NCI-H2196 (cell line): Measurements from ENCODE around the gene SMPDL3B.
A peak's percentile ranks its signal among the peaks of the same experiment; 100 is the strongest.

Experiments used
- DNase-seq: peaks from one replicate; lab custom pipeline; 2025; ENCODE audit not compliant: unreplicated experiment; lab: John Stamatoyannopoulos, UW

The SMPDL3B gene, protein sequence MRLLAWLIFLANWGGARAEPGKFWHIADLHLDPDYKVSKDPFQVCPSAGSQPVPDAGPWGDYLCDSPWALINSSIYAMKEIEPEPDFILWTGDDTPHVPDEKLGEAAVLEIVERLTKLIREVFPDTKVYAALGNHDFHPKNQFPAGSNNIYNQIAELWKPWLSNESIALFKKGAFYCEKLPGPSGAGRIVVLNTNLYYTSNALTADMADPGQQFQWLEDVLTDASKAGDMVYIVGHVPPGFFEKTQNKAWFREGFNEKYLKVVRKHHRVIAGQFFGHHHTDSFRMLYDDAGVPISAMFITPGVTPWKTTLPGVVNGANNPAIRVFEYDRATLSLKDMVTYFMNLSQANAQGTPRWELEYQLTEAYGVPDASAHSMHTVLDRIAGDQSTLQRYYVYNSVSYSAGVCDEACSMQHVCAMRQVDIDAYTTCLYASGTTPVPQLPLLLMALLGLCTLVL

DNA sequence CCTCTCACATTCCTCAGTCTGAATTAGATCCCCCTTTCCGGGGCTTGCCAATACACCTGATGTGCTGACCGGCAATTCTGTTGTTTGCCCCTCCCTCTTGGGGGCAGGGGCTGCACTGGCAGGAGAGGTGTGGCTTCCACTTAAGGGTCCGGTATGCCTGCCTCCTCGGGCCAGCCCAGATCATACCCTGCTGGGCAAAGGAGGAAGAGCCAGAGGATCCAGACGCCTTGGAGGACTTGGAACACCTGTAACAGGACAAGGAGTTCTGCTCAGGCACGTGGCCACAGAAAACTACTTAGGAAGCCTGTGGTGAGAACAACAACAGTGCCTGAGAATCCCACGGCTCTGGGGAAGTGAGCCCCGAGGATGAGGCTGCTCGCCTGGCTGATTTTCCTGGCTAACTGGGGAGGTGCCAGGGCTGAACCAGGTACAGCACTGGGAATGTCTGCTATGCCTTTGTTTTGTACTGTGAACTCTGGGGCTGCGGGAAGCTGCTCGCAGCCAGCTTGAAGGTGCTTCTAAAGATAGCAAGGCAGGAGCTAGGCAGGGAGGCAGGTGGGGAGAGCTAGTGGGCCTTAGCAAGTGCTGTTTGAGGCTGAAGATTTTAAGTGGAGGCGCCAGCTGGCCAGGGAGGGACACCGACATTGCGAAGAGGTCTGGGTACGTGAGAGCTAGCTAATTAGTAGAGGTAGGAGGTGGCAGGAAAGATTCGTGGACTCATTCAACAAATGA, at the start of gene SMPDL3B:
SMPDL3B (plus strand) TSS at position 183 of the 732 bp plus-strand sequence; CDS start at position 367, 184 bp downstream.
- DNase-seq, result no peak

GRCh38 chr1:27885114-27885528, 49.7 kb upstream of the SMPDL3B start:
- DNase-seq, result no peak

- no peak for DNase-seq
Observed at GRCh38 chr1:27885621-27886352, 49.0 kb upstream of the SMPDL3B start.

DNA sequence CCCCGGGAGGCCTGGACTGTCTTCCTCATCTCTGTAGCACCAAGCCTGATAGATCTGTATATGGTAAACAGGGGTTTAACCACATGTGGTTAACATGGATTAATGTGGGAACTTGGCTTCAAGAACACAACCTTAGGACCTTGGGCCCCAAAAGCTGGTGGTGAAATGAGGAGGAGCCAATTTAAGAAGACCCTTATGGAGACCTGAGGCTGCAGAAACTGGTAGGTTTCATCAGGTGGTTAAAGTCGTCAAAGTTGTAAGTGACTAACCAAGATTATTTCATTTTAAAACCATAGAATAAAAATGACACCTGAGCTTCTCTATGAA, 48.5 kb upstream of the SMPDL3B start:
- DNase-seq, result no peak

GRCh38 chr1:27886744-27887143, 48.1 kb upstream of the SMPDL3B start:
- DNase-seq, result no peak

DNA sequence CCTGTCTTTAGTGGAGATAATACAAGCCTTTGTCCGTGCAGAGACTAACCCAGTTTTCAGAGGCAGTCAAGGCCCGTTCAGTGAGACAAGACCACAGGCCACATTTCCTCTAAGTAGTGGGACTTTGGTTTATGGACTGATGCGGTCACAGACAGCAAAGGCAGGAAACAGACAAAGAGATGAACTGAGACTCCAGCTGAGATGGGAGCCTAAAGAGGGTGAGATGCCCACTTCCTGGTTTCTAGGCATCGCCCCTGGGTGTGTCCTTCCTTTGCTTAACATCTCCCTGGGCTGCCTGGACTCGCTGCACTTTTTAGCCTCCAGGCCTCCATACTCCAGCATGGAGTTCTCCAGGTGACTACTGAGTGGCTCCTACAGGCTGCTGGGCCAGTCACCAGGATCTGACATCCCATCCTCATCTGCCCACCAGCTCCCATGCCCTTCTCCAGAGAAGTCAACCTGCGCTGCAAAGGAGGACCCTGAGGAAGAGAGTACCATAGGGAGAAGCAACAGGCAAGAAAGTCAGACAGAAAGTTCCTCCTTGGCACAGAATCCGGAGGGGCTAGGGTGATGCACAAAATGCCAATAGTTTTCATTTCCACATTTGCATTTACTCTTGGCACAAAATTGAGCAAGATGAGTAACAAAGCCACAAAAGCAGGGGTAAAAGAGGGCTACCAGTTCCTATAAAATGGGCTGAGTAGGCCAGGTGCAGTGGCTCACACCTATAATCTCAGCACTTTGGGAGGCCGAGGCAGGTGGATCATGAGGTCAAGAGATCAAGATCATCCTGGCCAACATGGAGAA, 47.4 kb upstream of the SMPDL3B start:
- DNase-seq, result no peak

DNA sequence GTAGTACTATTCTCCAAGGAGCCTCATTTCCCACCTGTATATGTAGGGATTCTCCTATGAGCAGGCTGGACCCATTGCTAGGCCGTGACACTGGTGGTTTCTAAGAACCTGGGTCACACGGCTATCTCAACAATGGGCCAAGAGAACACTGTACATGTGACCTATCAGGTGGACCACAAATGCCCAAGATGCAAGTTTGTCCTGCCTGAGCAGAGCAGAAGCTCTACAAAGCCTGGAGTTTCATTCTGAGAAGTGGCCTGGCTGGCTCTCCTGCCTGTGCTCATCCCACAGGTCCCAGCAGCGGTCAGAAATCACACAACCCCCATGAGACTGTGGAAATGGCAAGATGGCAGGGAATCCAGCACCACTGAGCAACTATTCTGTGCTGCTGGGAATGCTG, 45.3 kb upstream of the SMPDL3B start:
- no peak for DNase-seq

DNA sequence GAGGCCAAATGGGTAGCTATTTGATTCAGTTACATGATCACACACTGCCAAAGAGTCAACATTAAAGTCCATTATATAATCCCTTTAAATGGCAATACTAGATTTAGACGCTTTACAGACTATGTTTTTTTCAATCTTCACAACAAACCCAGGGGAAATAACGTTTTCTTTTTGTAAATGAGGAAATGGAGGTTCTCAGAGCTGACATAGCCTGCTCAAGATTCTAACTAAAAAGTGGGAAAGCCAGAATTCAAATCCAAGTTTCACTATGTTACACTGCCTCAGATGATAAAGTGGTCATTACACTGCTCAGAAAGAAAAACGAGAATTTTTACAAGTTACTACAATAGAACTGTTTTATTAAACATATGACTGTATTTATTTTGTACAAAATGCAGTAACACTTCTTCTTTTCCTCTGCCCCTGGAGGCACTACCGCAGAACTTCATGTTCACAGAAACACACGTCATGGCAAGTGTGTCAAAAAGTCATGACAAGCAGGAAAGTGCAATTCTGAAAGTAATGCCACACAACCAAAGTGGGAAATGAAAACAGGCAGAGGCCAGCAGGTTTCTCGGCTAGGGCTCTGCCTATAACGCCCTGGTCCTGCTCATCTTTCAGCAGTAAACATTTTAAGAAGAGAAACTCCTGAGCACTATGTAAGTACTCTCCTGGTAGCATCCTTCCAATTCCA, 43.5 kb upstream of the SMPDL3B start:
- no peak for DNase-seq

DNA sequence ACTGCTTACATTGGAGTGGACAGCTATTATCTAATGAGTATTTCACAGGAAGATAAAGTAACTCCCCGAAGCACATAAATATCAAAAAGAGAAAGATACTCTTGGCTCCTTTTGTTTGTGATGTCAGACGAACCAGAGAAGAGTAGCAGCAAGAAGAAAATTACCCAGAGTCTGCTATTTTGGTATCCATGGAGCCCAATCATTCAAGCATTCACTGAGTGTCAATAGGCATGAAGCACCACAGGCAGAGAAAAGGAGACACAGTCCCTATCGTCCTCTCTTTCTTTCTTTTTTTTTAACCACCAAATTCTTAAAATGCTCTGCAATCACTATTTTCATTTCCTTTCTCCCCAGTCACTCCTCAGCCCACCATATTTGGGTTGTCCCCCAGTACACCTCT, 40.3 kb upstream of the SMPDL3B start:
- no peak for DNase-seq

DNA sequence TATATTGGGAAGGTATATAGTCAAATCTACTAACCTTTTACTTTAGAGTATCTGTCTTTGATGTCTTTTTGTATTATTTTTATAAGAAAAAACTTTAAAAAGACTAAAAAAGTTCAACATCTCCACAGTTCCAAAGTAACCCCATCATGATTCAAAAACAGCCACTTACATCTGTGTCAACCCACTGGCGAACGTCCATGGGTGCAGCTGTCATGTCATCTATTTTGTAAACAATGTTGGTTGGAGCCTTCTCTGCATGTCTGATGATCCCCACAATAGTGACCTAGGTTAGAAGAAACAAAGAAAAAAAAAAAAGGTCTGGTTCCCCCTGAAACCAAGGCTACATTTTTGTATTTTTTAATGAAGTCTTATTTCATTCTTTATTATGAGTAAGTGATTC, 28.0 kb upstream of the SMPDL3B start:
- no peak for DNase-seq

DNA sequence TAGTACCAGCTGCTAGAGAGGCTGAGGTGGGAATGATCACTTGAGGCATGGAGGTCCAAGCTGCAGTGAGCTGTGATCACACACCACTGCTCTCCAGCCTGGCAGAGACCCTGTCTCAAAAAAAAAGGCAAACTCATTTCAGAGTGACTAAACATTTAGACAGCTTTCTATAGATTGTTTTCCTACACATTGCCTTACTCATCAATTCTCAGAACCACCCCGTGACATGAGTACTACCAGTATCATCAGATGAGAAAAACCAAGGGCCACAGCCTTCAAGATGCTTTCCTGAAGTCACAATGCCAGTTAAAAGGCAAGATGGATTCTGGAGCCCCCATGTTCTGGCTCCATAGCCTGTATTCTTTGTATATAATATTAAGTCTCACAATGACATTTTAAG, 22.4 kb upstream of the SMPDL3B start:
- no peak for DNase-seq

DNA sequence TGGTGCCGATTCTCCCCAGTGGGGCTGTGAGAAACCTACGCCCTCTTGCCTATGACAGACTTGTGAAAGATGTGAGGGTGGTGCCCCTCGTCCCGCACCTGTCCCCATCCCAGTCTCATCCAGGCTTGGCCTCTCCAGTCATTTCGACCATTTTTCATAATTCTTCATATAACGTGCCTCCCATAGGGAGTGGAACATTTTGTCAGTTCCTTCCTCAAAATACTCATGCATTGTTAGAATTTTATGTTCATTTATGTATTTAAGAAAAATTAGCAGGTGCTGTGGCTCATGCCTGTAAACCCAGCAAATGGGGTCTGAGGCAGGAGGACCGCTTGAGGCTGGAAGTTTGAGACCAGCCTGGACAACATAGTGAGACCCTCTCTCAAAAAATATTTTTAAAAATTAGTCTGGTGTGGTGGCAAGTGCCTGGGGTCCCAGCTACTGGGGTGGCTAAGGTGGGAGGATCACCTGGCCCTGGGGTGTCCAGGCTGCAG, 19.7 kb upstream of the SMPDL3B start:
- DNase-seq, result no peak

DNA sequence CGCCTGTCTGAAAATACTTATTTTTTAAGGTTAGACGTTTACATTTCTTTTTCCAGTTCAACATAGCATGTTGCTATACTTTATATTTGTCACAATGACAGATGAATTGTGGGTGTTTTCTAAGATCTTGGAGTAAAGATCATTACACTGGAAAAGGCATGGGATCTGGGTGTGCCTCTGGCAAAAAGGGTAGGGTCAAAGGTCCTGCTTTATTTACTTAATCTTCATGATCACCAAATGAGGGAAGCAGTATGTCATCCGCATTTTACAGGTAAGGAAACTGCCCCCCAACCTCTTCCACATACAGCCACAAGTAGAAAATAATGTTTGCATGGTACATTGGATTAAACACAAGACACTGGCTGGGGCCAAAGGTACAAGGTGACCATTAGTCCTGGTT, 12.5 kb upstream of the SMPDL3B start:
- no peak for DNase-seq

GRCh38 chr1:27928216-27928954, 6.4 kb upstream of the SMPDL3B start:
- peak; percentile 16 for DNase-seq

DNA sequence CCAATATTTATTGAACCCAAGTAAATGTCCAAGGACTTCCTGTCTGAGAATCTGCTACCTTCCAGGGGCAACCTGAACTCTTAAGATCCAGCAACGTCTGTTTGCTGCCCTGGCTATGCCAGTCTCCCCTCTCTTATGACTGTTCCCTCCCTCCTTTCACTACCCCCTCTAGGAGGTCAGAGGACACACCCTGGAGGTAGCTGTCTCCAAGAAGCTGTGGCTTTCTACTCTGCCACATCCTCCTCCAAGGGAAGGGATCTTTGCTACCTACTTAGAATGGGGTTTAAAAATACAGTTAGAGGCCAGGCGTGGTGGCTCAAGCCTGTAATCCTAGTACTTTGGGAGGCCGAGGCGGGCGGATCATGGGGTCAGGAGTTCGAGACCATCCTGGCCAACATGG, 3.6 kb upstream of the SMPDL3B start:
- DNase-seq, result no peak

- DNase-seq, result no peak
Observed at GRCh38 chr1:27931759-27932158, 3.0 kb upstream of the SMPDL3B start.

DNA sequence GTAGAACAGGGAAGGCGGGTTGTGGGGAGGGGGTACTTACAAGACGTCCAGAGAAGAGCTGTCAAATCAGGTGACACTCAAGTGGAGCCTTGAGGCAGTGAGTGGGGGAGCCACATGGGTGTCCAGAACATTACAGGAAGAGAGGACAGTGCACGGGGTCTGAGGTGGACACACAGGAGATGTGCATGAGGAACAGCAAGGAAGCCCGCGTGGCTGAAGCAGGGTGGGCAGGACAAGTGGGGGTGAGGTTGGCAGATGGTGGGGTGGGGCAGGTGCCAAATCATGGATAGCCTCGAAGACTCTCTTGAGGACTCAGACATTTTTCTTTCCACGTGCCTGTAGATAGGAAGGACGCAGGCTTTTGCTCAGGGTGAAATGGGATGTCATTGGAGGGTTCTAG, 921 bp downstream of the SMPDL3B start:
- no peak for DNase-seq

DNA sequence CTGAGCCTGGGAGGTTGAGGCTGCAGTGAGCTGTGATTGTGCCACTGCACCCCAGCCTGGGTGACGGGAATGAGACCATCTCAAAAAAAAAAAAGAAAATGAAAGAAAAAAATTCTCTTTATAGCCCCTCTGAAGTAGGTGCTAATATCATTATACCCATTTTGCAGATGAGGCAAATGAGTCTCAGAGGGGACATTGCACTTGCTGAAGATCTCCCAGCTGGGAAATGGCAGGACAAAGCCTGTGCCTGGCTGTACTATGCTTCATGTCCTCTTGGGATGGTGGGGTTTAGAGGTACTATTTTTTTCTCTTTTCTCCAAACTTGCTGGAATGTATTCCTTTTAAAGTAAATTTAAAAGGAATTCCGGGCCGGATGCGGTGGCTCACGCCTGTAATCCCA, 1.6 kb downstream of the SMPDL3B start:
- no peak for DNase-seq

DNA sequence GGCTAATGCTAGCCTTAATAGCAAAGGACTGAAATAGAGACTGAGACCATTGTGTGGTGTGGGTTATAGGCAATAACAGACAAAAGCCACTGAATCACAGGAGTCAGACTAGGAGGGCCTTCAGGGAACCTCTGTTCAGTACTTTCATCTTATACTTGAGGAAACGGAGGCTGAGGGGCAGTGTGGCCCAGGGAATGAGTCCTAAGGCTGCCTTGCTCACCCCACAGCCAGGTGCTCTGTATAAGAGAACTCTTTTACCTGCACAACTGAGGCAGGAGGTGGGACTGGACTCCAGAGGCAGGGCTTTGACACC, 2.7 kb downstream of the SMPDL3B start:
- DNase-seq, result no peak

- no peak for DNase-seq
Observed at GRCh38 chr1:27938488-27938887, 3.7 kb downstream of the SMPDL3B start.
